Liver (tissue), 3 donors: Measurements from ENCODE around the gene KANSL1.

Experiments used
- EGR1 ChIP-seq, 2 donors: IDR thresholded peaks; 2 replicates each; pipeline ENCODE4 v1.6.1; 2016 to 2018; ENCODE audit warnings: antibody characterized with exemption in 2 of 2, low read depth in 2 of 2
- FOXA1 ChIP-seq: IDR thresholded peaks from 2 replicates; pipeline ENCODE4 v1.6.1; 2016; ENCODE audit warnings: antibody characterized with exemption
- GABPA ChIP-seq, 2 donors: IDR thresholded peaks in 1 of 2; conservative IDR thresholded peaks in 1 of 2; 2 replicates each; pipeline ENCODE4 v1.6.1; 2016; ENCODE audit warnings: antibody characterized with exemption in 2 of 2, mild to moderate bottlenecking in 1 of 2, moderate library complexity in 1 of 2
- HNF4A ChIP-seq, 2 donors: conservative IDR thresholded peaks; 2 replicates each; pipeline ENCODE4 v1.6.1; 2016; ENCODE audit warnings: antibody characterized with exemption in 2 of 2, mild to moderate bottlenecking in 2 of 2
- JUND ChIP-seq, 2 donors: IDR thresholded peaks; 2 replicates each; pipeline ENCODE4 v1.6.1; 2016; ENCODE audit warnings: antibody characterized with exemption in 2 of 2
- RAD21 ChIP-seq, 2 donors: IDR thresholded peaks; 2 replicates each; pipeline ENCODE4 v1.6.1; 2016; ENCODE audit warnings: antibody characterized with exemption in 2 of 2, mild to moderate bottlenecking in 2 of 2
- REST ChIP-seq: IDR thresholded peaks from 2 replicates; pipeline ENCODE4 v1.6.1; 2016; ENCODE audit warnings: antibody characterized with exemption, mild to moderate bottlenecking
- RXRA ChIP-seq, 2 donors: IDR thresholded peaks; 2 replicates each; pipeline ENCODE4 v1.6.1; 2017 to 2018; ENCODE audit warnings: antibody characterized with exemption in 2 of 2, mild to moderate bottlenecking in 1 of 2
- SP1 ChIP-seq: IDR thresholded peaks from 2 replicates; pipeline ENCODE4 v1.6.1; 2018; ENCODE audit warnings: antibody characterized with exemption, mild to moderate bottlenecking
- TAF1 ChIP-seq: conservative IDR thresholded peaks from 2 replicates; pipeline ENCODE4 v1.6.1; 2016; ENCODE audit warnings: antibody characterized with exemption, mild to moderate bottlenecking
- YY1 ChIP-seq: IDR thresholded peaks from 2 replicates; pipeline ENCODE4 v1.6.1; 2016; ENCODE audit warnings: antibody characterized with exemption, mild to moderate bottlenecking
- ZBTB33 ChIP-seq: IDR thresholded peaks from 2 replicates; pipeline ENCODE4 v1.6.1; 2016; ENCODE audit warnings: antibody characterized with exemption
- TF ChIP-seq, protein P1 (sequence below): fragments of 150-350 bp; IDR thresholded peaks from 2 replicates; pipeline ENCODE4 v1.5.1; 2017; ENCODE audit warnings: improper control_type of control experiment, low read depth, low read length; ENCODE audit not compliant: missing input control
- TF ChIP-seq, protein P2 (sequence below): IDR thresholded peaks from 2 replicates; pipeline ENCODE4 v1.6.1; 2016; ENCODE audit warnings: antibody characterized with exemption
- donor health status: healthy.
- donor health status: healthy.

DNA sequence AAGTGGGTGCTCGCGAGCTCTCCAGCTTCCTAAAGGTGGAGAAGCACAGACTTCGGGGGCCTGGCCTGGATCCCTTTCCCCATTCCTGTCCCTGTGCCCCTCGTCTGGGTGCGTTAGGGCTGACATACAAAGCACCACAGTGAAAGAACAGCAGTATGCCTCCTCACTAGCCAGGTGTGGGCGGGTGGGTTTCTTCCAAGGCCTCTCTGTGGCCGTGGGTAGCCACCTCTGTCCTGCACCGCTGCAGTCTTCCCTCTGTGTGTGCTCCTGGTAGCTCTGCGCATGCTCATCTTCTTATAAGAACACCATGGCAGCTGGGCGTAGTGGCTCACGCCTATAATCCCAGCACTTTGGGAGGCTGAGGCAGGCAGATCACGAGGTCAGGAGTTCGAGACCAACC lies 196.1 kb downstream of the KANSL1 start:
- TF ChIP-seq YY1 (no peak), JUND (IDR thresholded peaks at IDR 0.05) (no peak), REST (no peak), FOXA1 (no peak), RAD21 (IDR thresholded peaks at IDR 0.05) (no peak), RXRA (IDR thresholded peaks at IDR 0.05) (no peak), HNF4A (conservative IDR thresholded peaks at IDR 0.05) (no peak), SP1 (no peak), EGR1 (IDR thresholded peaks at IDR 0.05; ENCODE audit: low read depth in 2 of 2) (no peak), GABPA (IDR thresholded peaks at IDR 0.05 in 1 of 2, conservative IDR thresholded peaks at IDR 0.05 in 1 of 2) (no peak), TAF1 (no peak), ZBTB33 (no peak)
- TF ChIP-seq, protein P1, sequence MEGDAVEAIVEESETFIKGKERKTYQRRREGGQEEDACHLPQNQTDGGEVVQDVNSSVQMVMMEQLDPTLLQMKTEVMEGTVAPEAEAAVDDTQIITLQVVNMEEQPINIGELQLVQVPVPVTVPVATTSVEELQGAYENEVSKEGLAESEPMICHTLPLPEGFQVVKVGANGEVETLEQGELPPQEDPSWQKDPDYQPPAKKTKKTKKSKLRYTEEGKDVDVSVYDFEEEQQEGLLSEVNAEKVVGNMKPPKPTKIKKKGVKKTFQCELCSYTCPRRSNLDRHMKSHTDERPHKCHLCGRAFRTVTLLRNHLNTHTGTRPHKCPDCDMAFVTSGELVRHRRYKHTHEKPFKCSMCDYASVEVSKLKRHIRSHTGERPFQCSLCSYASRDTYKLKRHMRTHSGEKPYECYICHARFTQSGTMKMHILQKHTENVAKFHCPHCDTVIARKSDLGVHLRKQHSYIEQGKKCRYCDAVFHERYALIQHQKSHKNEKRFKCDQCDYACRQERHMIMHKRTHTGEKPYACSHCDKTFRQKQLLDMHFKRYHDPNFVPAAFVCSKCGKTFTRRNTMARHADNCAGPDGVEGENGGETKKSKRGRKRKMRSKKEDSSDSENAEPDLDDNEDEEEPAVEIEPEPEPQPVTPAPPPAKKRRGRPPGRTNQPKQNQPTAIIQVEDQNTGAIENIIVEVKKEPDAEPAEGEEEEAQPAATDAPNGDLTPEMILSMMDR = no peak
- TF ChIP-seq, protein P2, sequence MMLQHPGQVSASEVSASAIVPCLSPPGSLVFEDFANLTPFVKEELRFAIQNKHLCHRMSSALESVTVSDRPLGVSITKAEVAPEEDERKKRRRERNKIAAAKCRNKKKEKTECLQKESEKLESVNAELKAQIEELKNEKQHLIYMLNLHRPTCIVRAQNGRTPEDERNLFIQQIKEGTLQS = no peak
